ENCODE data around the gene EFS.

GRCh38 chr14:23408307-23408630 lies 43.3 kb upstream of the EFS start:
- TF ChIP-seq CTCF (IDR thresholded peaks at IDR 0.05) (no peak), POLR2A (IDR thresholded peaks at IDR 0.05) (no peak)
